ENCODE results near the gene ZHX3. TPM values are rescaled to one million over a fixed set of nuclear protein-coding genes. Genes with fewer than 3 reads are reported as not detected.

The ZHX3 gene
- total RNA-seq, 6 experiments from 2014 or later, result 17.6 to 47.4 (median 26.2) TPM

GRCh38 chr20:41131594-41132387, 185.7 kb downstream of the ZHX3 start:
- no peaks in the 10 kb centered on the region for H3K27me3 ChIP-seq
- intact Hi-C loops (cut with DNase I), result no loop called here
- TF ChIP-seq POLR2A (IDR thresholded peaks at IDR 0.05) (no peak), CTCF (IDR thresholded peaks at IDR 0.05) (no peak)
- H3K27ac ChIP-seq, result no peak overlapping the region
- 58% methylated on average over 3 of the region's 5 CpGs for WGBS (ENCODE audit: insufficient coverage, low coverage, low lambda C conversion rate, missing lambda C conversion rate)
- H3K4me1 ChIP-seq, result peaks cover 0 to 7% (median 0%) of the 10 kb centered on the region in 4 donors
- ATAC-seq, result no peak
- no peak for DNase-seq
- H3K36me3 ChIP-seq, result no peaks in the 10 kb centered on the region
- no peaks in the 10 kb centered on the region for H3K9me3 ChIP-seq
- H3K4me3 ChIP-seq, result no peak overlapping the region

Small RNA genes lying within 50 kb of the gene (microRNA-seq; reads per million reads assigned to microRNA genes)
- 0 to 0.64 reads per million in 2 donors for gene MIR6871

Small RNA genes lying within 50 kb of the gene (small RNA-seq; reads per million reads assigned to genes)
- gene AL022394.1, result 0 reads per million in 2 experiments
- gene MIR6871, result 0 reads per million in 2 experiments
- gene RN7SL615P, result 0 reads per million in 2 experiments

Other genes starting within 250 kb of the ZHX3 start
- gene PLCG1, start 180.2 kb downstream of the ZHX3 start, total RNA-seq, result 10 to 100 TPM in 5 of 6 experiments, 1 to 10 TPM in 1; 9.5 to 22.6 (median 16.6) TPM
- gene LPIN3, start 23.1 kb upstream of the ZHX3 start, total RNA-seq, result 10 to 100 TPM in 5 of 6 experiments, 1 to 10 TPM in 1; 8.4 to 44.7 (median 23.4) TPM
- under 1 TPM in 3 of 6 experiments, not detected in 3; 0.07 to 0.09 (median 0.07) TPM for gene EMILIN3, start 49.1 kb upstream of the ZHX3 start, total RNA-seq

Data from right lobe of liver (tissue), 6 donors.